ENCODE results near the gene AKR7A3.

DNA sequence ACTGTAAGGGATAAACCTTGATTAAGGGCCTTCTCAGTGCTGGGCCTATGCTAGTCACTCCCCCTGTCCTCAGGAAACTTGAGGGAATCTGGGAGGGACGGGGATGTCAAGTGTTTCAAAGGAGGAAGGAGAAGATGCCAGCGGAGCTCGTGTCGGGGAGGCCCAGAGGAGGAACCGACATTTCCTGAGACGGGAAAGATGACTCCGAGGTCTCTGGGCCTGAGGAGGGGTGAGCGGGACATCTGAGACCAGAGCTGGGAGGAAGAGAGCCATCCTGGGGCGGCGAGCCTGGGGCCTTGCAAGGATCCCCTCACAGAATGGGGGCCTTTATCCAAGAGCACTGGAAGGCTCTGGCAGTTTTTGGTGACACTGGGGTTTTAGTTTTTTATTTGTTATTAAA, 33.9 kb upstream of the AKR7A3 start:
- TF ChIP-seq, protein P1, sequence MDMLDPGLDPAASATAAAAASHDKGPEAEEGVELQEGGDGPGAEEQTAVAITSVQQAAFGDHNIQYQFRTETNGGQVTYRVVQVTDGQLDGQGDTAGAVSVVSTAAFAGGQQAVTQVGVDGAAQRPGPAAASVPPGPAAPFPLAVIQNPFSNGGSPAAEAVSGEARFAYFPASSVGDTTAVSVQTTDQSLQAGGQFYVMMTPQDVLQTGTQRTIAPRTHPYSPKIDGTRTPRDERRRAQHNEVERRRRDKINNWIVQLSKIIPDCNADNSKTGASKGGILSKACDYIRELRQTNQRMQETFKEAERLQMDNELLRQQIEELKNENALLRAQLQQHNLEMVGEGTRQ (CRISPR knock-in tag; IDR thresholded peaks at IDR 0.05), result no peak
- TF ChIP-seq, protein P2, sequence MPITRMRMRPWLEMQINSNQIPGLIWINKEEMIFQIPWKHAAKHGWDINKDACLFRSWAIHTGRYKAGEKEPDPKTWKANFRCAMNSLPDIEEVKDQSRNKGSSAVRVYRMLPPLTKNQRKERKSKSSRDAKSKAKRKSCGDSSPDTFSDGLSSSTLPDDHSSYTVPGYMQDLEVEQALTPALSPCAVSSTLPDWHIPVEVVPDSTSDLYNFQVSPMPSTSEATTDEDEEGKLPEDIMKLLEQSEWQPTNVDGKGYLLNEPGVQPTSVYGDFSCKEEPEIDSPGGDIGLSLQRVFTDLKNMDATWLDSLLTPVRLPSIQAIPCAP (CRISPR knock-in tag; IDR thresholded peaks at IDR 0.05), result no peak
- TF ChIP-seq, protein P3, sequence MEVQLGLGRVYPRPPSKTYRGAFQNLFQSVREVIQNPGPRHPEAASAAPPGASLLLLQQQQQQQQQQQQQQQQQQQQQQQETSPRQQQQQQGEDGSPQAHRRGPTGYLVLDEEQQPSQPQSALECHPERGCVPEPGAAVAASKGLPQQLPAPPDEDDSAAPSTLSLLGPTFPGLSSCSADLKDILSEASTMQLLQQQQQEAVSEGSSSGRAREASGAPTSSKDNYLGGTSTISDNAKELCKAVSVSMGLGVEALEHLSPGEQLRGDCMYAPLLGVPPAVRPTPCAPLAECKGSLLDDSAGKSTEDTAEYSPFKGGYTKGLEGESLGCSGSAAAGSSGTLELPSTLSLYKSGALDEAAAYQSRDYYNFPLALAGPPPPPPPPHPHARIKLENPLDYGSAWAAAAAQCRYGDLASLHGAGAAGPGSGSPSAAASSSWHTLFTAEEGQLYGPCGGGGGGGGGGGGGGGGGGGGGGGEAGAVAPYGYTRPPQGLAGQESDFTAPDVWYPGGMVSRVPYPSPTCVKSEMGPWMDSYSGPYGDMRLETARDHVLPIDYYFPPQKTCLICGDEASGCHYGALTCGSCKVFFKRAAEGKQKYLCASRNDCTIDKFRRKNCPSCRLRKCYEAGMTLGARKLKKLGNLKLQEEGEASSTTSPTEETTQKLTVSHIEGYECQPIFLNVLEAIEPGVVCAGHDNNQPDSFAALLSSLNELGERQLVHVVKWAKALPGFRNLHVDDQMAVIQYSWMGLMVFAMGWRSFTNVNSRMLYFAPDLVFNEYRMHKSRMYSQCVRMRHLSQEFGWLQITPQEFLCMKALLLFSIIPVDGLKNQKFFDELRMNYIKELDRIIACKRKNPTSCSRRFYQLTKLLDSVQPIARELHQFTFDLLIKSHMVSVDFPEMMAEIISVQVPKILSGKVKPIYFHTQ (CRISPR knock-in tag; IDR thresholded peaks at IDR 0.05), result no peak
- TF ChIP-seq, protein P4, sequence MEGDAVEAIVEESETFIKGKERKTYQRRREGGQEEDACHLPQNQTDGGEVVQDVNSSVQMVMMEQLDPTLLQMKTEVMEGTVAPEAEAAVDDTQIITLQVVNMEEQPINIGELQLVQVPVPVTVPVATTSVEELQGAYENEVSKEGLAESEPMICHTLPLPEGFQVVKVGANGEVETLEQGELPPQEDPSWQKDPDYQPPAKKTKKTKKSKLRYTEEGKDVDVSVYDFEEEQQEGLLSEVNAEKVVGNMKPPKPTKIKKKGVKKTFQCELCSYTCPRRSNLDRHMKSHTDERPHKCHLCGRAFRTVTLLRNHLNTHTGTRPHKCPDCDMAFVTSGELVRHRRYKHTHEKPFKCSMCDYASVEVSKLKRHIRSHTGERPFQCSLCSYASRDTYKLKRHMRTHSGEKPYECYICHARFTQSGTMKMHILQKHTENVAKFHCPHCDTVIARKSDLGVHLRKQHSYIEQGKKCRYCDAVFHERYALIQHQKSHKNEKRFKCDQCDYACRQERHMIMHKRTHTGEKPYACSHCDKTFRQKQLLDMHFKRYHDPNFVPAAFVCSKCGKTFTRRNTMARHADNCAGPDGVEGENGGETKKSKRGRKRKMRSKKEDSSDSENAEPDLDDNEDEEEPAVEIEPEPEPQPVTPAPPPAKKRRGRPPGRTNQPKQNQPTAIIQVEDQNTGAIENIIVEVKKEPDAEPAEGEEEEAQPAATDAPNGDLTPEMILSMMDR (IDR thresholded peaks at IDR 0.05), result no peak
- no peak for TF ChIP-seq ZNF263 (CRISPR knock-in tag; IDR thresholded peaks at IDR 0.05; ENCODE audit: low read depth)
- TF ChIP-seq ZNF671 (CRISPR knock-in tag; IDR thresholded peaks at IDR 0.05), result no peak
- TF ChIP-seq TEAD4 (CRISPR knock-in tag; IDR thresholded peaks at IDR 0.05), result no peak
- no peak for TF ChIP-seq NR2C2 (CRISPR knock-in tag; IDR thresholded peaks at IDR 0.05)
- TF ChIP-seq, protein P5, sequence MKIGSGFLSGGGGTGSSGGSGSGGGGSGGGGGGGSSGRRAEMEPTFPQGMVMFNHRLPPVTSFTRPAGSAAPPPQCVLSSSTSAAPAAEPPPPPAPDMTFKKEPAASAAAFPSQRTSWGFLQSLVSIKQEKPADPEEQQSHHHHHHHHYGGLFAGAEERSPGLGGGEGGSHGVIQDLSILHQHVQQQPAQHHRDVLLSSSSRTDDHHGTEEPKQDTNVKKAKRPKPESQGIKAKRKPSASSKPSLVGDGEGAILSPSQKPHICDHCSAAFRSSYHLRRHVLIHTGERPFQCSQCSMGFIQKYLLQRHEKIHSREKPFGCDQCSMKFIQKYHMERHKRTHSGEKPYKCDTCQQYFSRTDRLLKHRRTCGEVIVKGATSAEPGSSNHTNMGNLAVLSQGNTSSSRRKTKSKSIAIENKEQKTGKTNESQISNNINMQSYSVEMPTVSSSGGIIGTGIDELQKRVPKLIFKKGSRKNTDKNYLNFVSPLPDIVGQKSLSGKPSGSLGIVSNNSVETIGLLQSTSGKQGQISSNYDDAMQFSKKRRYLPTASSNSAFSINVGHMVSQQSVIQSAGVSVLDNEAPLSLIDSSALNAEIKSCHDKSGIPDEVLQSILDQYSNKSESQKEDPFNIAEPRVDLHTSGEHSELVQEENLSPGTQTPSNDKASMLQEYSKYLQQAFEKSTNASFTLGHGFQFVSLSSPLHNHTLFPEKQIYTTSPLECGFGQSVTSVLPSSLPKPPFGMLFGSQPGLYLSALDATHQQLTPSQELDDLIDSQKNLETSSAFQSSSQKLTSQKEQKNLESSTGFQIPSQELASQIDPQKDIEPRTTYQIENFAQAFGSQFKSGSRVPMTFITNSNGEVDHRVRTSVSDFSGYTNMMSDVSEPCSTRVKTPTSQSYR (CRISPR knock-in tag; IDR thresholded peaks at IDR 0.05), result no peak
- no peak for TF ChIP-seq CBFB (CRISPR knock-in tag; IDR thresholded peaks at IDR 0.05; ENCODE audit: low read depth)
- TF ChIP-seq, protein P6, sequence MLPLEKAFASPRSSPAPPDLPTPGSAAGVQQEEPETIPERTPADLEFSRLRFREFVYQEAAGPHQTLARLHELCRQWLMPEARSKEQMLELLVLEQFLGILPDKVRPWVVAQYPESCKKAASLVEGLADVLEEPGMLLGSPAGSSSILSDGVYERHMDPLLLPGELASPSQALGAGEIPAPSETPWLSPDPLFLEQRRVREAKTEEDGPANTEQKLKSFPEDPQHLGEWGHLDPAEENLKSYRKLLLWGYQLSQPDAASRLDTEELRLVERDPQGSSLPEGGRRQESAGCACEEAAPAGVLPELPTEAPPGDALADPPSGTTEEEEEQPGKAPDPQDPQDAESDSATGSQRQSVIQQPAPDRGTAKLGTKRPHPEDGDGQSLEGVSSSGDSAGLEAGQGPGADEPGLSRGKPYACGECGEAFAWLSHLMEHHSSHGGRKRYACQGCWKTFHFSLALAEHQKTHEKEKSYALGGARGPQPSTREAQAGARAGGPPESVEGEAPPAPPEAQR (CRISPR knock-in tag; IDR thresholded peaks at IDR 0.05), result no peak
- TF ChIP-seq MXD4 (CRISPR knock-in tag; IDR thresholded peaks at IDR 0.05; ENCODE audit: borderline replicate concordance), result no peak
